Left ventricle myocardium inferior (tissue), 1 donor: ENCODE measurements around the gene RTF2. TPM values are rescaled to one million over a fixed set of nuclear protein-coding genes. Genes with fewer than 3 reads are reported as not detected.
"Not testable (repeated sequence)": the region's sequence is repeated elsewhere in the genome, so short reads cannot be mapped to it uniquely, and the experiment has no call there.

Experiments used
- DNase-seq: peaks from one replicate; pipeline ENCODE4 v3.0.0-alpha.2; 2020
- H3K27ac ChIP-seq: fragments of 200-600 bp; replicated peaks from 2 replicates; pipeline ENCODE4 v1.8.0; 2021
- H3K27me3 ChIP-seq: fragments of 200-600 bp; 2 replicates; pipeline ENCODE4 v1.8.0; 2021; ENCODE audit warnings: low read depth
- H3K36me3 ChIP-seq: fragments of 200-600 bp; 2 replicates; pipeline ENCODE4 v1.8.0; 2021
- H3K4me1 ChIP-seq: fragments of 200-600 bp; 2 replicates; pipeline ENCODE4 v1.8.0; 2021
- H3K4me3 ChIP-seq: fragments of 200-600 bp; 2 replicates; pipeline ENCODE4 v1.8.0; 2021; ENCODE audit warnings: mild to moderate bottlenecking, moderate library complexity
- H3K9me3 ChIP-seq: fragments of 200-600 bp; replicated peaks from 2 replicates; pipeline ENCODE4 v1.8.0; 2021
- CTCF ChIP-seq: fragments of 200-600 bp; IDR thresholded peaks from 2 replicates; pipeline ENCODE4 v1.8.0; 2021; ENCODE audit warnings: antibody characterized with exemption, mild to moderate bottlenecking, borderline replicate concordance
- intact Hi-C: fragments of 100-400 bp; cut with micrococcal nuclease; formaldehyde crosslinking; loops from one replicate; pipeline ENCODE4 v1.11.0; 2022
- total RNA-seq: library from RNA; stranded (reverse); fragmentation: NEBNext Ultra II Directional; extraction: Animal tissue kit (Norgen Biotek cat#: 25700); gene quantifications from one replicate; pipeline ENCODE4 v1.2.1, GENCODE V29; 2021
- donor health status: DM: no; HTN: yes; CAD: no; lungs with severe emphysema.

The RTF2 gene
- total RNA-seq, 1 donor from 2014 or later: 88.7 TPM

GRCh38 chr20:56552911-56553629 lies 84.6 kb downstream of the RTF2 start:
- peaks cover 18% of the 10 kb centered on the region for H3K4me1 ChIP-seq
- intact Hi-C loops: no loop called here
- H3K36me3 ChIP-seq: no peaks in the 10 kb centered on the region
- no peak overlapping the region for H3K4me3 ChIP-seq
- no peak for TF ChIP-seq CTCF
- DNase-seq: no peak
- no peaks in the 10 kb centered on the region for H3K27me3 ChIP-seq
- no peaks in the 10 kb centered on the region for H3K9me3 ChIP-seq
- H3K27ac ChIP-seq: no peak overlapping the region

- TF ChIP-seq CTCF: peak; percentile 44
- Histone ChIP-seq H3K4me1 (peaks cover 30% of the 10 kb centered on the region), H3K4me3 (no peak overlapping the region), H3K27ac (peak overlapping the region; percentile 72), H3K36me3 (no peaks in the 10 kb centered on the region), H3K27me3 (no peaks in the 10 kb centered on the region), H3K9me3 (no peaks in the 10 kb centered on the region)
- intact Hi-C loops: no loop called here
- no peak for DNase-seq
Observed at GRCh38 chr20:56554869-56555268, 86.4 kb downstream of the RTF2 start.

- Histone ChIP-seq H3K4me3 (no peak overlapping the region), H3K9me3 (no peaks in the 10 kb centered on the region), H3K36me3 (no peaks in the 10 kb centered on the region), H3K27me3 (no peaks in the 10 kb centered on the region), H3K4me1 (peaks cover 28% of the 10 kb centered on the region), H3K27ac (peak overlapping the region; percentile 77)
- intact Hi-C loops: no loop called here
- DNase-seq: no peak
- TF ChIP-seq CTCF: no peak
Observed at GRCh38 chr20:56558968-56559367, 90.5 kb downstream of the RTF2 start.

GRCh38 chr20:56564526-56564925 lies 96.1 kb downstream of the RTF2 start:
- DNase-seq, intact Hi-C loops, H3K4me3 ChIP-seq, H3K27ac ChIP-seq, H3K27me3 ChIP-seq, H3K9me3 ChIP-seq, H3K36me3 ChIP-seq: not testable (repeated sequence)
- peaks cover 14% of the 10 kb centered on the region for H3K4me1 ChIP-seq

- no peaks in the 10 kb centered on the region for H3K27me3 ChIP-seq
- TF ChIP-seq CTCF: no peak
- DNase-seq: no peak
- no peak overlapping the region for H3K27ac ChIP-seq
- intact Hi-C loops: no loop called here
- no peaks in the 10 kb centered on the region for H3K9me3 ChIP-seq
- no peaks in the 10 kb centered on the region for H3K36me3 ChIP-seq
- no peak overlapping the region for H3K4me3 ChIP-seq
- peaks cover 9% of the 10 kb centered on the region for H3K4me1 ChIP-seq
Observed at GRCh38 chr20:56565511-56565910, 97.1 kb downstream of the RTF2 start.

GRCh38 chr20:56566621-56567020 lies 98.2 kb downstream of the RTF2 start:
- no peak for DNase-seq
- Histone ChIP-seq H3K27me3 (no peaks in the 10 kb centered on the region), H3K27ac (no peak overlapping the region), H3K9me3 (no peaks in the 10 kb centered on the region), H3K4me3 (no peak overlapping the region), H3K36me3 (no peaks in the 10 kb centered on the region), H3K4me1 (peaks cover 9% of the 10 kb centered on the region)
- TF ChIP-seq CTCF: no peak
- intact Hi-C loops: no loop called here
